Activated naive CD8-positive, alpha-beta T cell treated with anti-CD3 and anti-CD28 coated beads for 36 hours (primary cell): ENCODE data around the gene HACD4. TPM values are rescaled to one million over a fixed set of nuclear protein-coding genes. Genes with fewer than 3 reads are reported as not detected.

Experiments used
- DNase-seq: peaks from one replicate; pipeline ENCODE4 v3.0.0; 2021
- H3K27ac Mint-ChIP-seq: one replicate; pipeline ENCODE4 v1.8.0; 2022; ENCODE audit warnings: mild to moderate bottlenecking, moderate library complexity, mixed read lengths
- H3K27me3 Mint-ChIP-seq: one replicate; pipeline ENCODE4 v1.8.0; 2022; ENCODE audit warnings: mild to moderate bottlenecking, mixed read lengths
- H3K36me3 Mint-ChIP-seq: one replicate; pipeline ENCODE4 v1.8.0; 2021; ENCODE audit warnings: mild to moderate bottlenecking, mixed read lengths
- H3K4me1 Mint-ChIP-seq: one replicate; pipeline ENCODE4 v1.8.0; 2021; ENCODE audit warnings: mixed read lengths
- H3K4me3 Mint-ChIP-seq: one replicate; pipeline ENCODE4 v1.8.0; 2022; ENCODE audit warnings: mild to moderate bottlenecking, moderate library complexity, mixed read lengths
- H3K9me3 Mint-ChIP-seq: one replicate; pipeline ENCODE4 v1.8.0; 2022; ENCODE audit warnings: mixed read lengths
- total RNA-seq, 2 experiments: library from RNA; stranded (reverse); gene quantifications; one replicate each; pipeline ENCODE4 v1.2.3, GENCODE V29; 2021

Gene HACD4
- total RNA-seq, 2 experiments from 2014 or later = 5.2 to 5.3 TPM

DNA sequence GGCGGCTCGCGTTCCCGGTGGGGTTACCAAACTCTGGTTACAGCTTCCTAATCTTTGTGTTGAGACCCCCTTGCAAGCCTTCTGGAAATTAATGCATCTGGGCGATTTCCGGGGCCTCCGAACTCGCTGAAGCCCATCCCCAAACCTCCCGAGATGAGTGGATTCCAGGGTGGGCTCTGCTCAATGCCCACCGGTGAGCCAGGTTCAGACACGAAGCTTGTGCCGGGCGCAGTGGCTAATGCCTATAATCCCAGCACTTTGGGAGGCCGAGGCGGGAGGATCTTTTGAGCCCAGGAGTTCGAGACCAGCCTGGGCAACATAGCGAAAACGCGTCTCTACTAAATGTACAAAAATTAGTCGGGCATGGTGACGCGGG, 356 bp upstream of the HACD4 start:
- H3K4me1 Mint-ChIP-seq = peaks cover 22% of the 10 kb centered on the region
- H3K27ac Mint-ChIP-seq = peak overlapping the region; percentile 70
- no peaks in the 10 kb centered on the region for H3K9me3 Mint-ChIP-seq
- peak overlapping the region; percentile 67 for H3K4me3 Mint-ChIP-seq
- H3K27me3 Mint-ChIP-seq = no peaks in the 10 kb centered on the region
- peaks cover 12% of the 10 kb centered on the region for H3K36me3 Mint-ChIP-seq
- DNase-seq = no peak

DNA sequence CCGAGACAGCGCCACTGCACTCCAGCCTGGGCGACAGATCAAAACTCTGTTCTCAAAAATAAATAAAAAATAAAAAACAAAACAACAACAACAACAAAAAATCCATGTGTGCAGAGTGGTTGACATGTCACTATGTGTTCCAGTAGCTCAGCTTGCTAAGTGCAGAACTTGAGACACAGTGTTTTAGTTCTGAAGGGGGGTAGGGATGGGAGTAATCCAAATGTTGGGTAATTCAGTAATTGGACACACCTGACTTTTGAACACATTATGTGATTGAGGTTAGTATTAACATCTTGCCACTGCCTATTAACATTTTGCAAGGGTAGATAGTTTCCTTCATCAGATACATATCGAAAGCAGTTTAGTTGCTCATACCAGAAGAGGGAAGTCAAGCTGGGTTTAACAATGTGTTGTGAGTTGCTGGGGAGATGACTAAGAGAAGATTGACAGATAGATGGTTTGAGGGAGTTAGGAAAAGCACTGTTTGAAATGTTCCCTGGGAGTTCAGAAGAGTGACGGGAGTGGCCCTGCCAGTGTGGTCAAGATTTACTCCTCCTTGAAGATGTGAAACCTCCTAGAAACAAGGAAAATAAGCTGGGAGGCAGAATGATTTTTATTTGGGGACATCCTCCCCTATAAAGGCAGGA, 928 bp downstream of the HACD4 start:
- DNase-seq = peak; percentile 9
- Mint-ChIP-seq H3K36me3 (peaks cover 22% of the 10 kb centered on the region), H3K9me3 (no peaks in the 10 kb centered on the region), H3K4me3 (no peak overlapping the region), H3K27me3 (no peaks in the 10 kb centered on the region), H3K4me1 (peaks cover 25% of the 10 kb centered on the region), H3K27ac (no peak overlapping the region)

DNA sequence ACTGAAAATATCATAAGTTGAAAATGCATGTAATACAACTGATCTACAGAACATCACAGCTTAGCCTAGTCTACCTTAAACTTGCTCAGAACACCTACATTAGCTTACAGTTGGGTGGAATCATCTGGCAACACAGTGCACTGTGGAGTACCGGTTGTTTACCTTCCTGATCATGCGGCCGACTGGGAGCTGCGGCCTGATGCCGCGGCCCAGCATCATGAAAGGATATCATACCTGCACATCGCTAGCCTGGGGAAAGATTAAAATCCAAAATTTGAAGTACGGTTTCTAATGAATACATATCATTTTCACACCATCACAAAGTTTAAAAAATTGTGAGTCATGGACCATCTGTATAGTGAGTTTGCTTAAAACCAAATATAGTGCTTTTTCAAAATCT, 1.8 kb downstream of the HACD4 start:
- Mint-ChIP-seq H3K36me3 (peaks cover 22% of the 10 kb centered on the region), H3K9me3 (no peaks in the 10 kb centered on the region), H3K4me3 (no peak overlapping the region), H3K4me1 (peaks cover 23% of the 10 kb centered on the region), H3K27me3 (no peaks in the 10 kb centered on the region), H3K27ac (no peak overlapping the region)
- DNase-seq = no peak

DNA sequence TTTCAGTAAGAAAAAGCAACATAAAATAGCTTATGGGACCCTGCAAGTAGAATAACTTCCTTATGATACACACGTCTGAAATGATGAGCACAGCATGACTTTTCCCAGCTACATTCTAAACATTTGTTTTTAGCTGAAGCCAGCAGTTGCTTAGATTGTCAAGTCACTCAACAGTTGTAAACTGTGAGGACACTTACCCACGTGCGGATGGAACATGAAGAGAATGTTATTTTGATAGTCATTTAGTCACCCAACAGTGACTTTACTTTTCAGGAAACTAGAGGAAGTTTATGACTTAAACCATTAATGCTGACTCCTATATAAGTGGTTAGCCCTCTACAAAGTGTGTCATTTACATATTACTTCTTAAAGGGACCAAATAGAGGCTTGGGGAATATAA, 3.0 kb downstream of the HACD4 start:
- Mint-ChIP-seq H3K36me3 (peaks cover 27% of the 10 kb centered on the region), H3K27ac (no peak overlapping the region), H3K4me1 (peaks cover 25% of the 10 kb centered on the region), H3K27me3 (no peaks in the 10 kb centered on the region), H3K4me3 (no peak overlapping the region), H3K9me3 (no peaks in the 10 kb centered on the region)
- no peak for DNase-seq

DNA sequence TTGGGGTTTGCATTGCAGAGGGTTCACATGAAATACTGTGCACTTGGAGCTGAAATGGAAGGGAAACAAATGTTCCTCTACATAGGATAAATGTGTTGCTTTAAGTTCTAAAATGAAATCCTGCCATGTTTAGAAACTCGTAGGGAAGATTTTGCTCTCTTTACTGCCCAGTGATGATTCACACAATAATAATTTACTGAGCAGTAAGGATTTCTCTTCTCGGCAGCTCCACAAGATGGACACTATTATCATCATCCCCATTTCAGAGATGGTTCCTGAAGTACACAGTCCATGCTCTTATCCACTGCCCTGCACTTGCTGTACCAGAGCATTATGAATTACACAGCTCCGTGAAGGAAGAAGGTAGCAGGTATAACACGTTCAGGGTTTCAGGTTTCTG, 4.1 kb downstream of the HACD4 start:
- Mint-ChIP-seq H3K4me1 (peaks cover 16% of the 10 kb centered on the region), H3K4me3 (no peak overlapping the region), H3K36me3 (peaks cover 34% of the 10 kb centered on the region), H3K27ac (no peak overlapping the region), H3K9me3 (peaks cover 1% of the 10 kb centered on the region), H3K27me3 (no peaks in the 10 kb centered on the region)
- DNase-seq = no peak

DNA sequence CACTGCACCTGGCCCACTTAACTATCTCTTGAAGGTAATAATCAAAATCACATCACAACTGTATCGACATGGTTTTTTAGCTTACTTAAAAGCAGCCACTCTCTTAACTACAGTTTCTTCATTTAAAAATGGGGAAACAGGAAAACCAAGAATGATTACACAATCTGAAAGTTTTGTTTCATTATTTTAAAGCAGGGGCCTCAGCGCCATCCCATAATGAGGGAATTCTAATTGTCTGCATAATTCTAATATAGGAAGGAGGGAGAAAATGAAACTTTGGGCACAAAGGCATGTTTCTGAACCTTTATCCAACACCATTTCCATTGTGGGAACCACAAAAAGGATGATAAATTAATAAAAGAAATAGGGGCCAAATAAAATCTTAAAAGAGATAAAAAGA, 7.6 kb downstream of the HACD4 start:
- Mint-ChIP-seq H3K9me3 (peaks cover 7% of the 10 kb centered on the region), H3K27ac (no peak overlapping the region), H3K4me3 (no peak overlapping the region)

DNA sequence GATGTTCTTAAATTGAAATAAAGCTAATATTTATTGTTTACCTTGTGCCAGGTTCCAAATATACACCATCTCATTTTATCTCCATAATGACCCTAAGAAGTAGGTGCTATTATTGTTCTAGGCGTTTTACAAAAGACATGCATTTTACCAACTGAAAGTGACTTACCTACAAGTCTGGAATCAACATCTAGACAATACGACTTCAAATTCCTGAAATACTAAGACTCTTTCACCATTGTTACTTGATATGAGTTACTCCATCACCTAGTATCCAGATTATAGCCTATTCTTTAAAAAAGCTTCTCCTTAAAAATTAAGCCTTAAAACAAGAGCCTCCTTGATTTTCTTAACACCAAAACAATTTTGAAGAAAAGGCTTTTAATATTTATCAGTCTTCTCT, 13.3 kb downstream of the HACD4 start:
- peaks cover 54% of the 10 kb centered on the region for H3K36me3 Mint-ChIP-seq
- no peaks in the 10 kb centered on the region for H3K27me3 Mint-ChIP-seq
- H3K4me3 Mint-ChIP-seq = no peak overlapping the region
- H3K27ac Mint-ChIP-seq = no peak overlapping the region
- peaks cover 5% of the 10 kb centered on the region for H3K4me1 Mint-ChIP-seq
- peaks cover 7% of the 10 kb centered on the region for H3K9me3 Mint-ChIP-seq
- no peak for DNase-seq

More for the DNA sequence above, 7.6 kb downstream of the HACD4 start:
- DNase-seq = no peak
- H3K27me3 Mint-ChIP-seq = no peaks in the 10 kb centered on the region
- peaks cover 20% of the 10 kb centered on the region for H3K4me1 Mint-ChIP-seq
- H3K36me3 Mint-ChIP-seq = peaks cover 54% of the 10 kb centered on the region

DNA sequence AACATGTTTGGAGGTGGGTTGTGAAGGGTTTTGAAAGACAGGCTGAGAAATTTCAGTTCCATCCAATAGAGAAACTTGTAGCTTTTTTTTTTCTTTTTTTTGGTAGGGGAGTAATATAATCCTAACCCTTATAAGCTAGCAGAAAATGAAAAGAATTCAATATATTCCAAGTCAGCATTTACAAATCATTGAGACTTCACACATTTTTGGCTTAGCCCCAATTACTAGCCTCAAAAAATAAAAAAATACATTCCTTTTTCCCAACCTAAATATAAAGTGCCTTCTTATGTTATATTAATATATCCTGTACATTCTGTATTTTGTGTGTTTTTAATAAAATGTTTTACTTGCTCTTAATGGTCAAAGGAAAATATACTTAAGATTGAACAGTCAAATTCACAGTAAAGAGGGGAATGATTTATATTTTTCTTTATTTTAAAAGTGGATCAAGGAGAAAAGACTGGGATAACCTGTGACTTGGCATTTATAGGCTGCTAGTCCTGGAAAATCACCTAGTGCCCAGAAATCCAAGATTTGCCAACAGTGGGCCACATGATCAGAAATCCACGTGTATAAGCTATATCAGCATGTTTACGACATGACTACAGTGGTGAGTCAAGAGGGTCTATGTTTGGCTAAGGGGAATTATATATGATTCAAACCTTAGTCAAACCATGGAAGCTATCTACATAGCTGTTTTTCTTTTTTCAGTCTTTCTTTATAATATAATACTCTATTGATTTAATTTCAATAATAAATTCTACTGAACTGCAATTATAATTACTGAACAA, 14.5 kb downstream of the HACD4 start:
- H3K4me1 Mint-ChIP-seq = peaks cover 5% of the 10 kb centered on the region
- peaks cover 55% of the 10 kb centered on the region for H3K36me3 Mint-ChIP-seq
- H3K27ac Mint-ChIP-seq = no peak overlapping the region
- no peak overlapping the region for H3K4me3 Mint-ChIP-seq
- DNase-seq = no peak
- no peaks in the 10 kb centered on the region for H3K27me3 Mint-ChIP-seq
- H3K9me3 Mint-ChIP-seq = peaks cover 3% of the 10 kb centered on the region

DNA sequence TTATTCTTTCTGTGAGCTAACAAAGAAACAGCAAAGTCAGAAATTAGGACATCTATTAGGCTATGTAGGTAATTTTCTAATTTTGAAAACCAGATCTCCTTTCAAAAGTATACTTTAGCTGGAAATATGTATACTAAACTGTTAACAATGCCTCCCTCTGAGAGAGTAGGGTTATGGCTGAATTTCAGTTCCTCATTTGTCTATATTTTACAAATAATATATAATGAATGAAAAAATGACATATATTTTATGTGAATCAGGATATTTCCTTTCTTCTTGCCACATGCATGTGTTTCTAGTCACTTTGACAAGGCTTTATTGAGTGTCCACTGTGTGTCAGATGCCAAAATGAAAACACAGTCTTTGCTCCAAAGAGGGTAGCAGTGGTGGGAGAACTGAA, 15.4 kb downstream of the HACD4 start:
- no peaks in the 10 kb centered on the region for H3K9me3 Mint-ChIP-seq
- no peaks in the 10 kb centered on the region for H3K27me3 Mint-ChIP-seq
- no peak overlapping the region for H3K4me3 Mint-ChIP-seq
- H3K27ac Mint-ChIP-seq = no peak overlapping the region
- peaks cover 47% of the 10 kb centered on the region for H3K36me3 Mint-ChIP-seq
- no peak for DNase-seq
- H3K4me1 Mint-ChIP-seq = peaks cover 2% of the 10 kb centered on the region

DNA sequence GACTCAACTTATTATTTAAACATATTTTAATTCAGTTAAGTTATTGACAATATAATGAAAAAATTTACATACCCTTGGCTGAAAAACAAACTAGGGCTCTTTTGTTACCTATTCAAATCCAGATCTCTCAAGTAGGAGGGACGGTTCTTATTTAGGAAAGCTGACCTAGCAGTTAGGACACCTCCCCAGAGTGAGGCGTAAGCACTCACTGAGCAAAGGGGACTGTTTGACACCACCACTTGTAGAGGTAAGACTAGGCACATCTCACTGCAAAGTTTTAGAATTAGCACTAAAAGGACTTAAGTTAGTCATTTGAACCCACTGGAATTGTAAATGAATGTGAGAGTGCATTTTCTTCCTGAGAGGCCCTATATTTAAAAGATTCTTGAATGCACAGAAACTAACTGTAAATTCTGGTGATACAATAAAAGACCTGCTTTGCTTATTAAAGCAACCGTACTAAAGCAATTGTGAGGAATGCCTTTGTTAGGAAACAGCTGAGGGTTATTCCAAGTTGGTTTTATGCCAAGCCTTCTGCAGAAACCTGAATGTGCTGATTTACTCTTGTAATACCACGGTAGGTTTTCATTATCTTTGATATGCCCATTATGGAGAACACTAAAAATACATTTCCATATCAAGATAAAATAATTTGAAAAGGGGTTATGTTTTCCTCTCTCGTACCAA, 16.2 kb downstream of the HACD4 start:
- DNase-seq = no peak
- no peaks in the 10 kb centered on the region for H3K27me3 Mint-ChIP-seq
- H3K9me3 Mint-ChIP-seq = no peaks in the 10 kb centered on the region
- no peak overlapping the region for H3K4me3 Mint-ChIP-seq
- H3K4me1 Mint-ChIP-seq = no peaks in the 10 kb centered on the region
- peaks cover 47% of the 10 kb centered on the region for H3K36me3 Mint-ChIP-seq
- H3K27ac Mint-ChIP-seq = no peak overlapping the region

DNA sequence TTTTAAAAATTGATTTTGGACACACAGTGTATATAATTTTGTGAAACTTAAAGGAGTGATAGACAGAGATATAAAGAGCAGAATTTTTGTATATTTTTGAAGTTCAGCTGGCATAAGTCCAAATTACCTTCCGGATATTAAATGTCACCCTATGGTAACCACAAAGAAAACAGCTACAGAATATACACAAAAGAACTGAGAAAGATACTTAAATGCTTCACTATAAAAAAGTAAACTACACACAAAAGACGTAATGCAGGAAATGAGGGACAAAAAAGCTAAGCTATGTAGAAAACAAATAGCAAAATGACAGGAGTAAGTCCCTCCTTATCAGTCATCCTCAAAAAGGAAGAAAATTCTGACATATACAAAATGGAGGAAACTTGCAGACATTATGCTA, 29.4 kb downstream of the HACD4 start:
- Mint-ChIP-seq H3K9me3 (peaks cover 19% of the 10 kb centered on the region), H3K36me3 (peaks cover 58% of the 10 kb centered on the region), H3K4me1 (peaks cover 25% of the 10 kb centered on the region), H3K27me3 (no peaks in the 10 kb centered on the region), H3K4me3 (no peak overlapping the region), H3K27ac (peak overlapping the region; percentile 66)
- DNase-seq = no peak

DNA sequence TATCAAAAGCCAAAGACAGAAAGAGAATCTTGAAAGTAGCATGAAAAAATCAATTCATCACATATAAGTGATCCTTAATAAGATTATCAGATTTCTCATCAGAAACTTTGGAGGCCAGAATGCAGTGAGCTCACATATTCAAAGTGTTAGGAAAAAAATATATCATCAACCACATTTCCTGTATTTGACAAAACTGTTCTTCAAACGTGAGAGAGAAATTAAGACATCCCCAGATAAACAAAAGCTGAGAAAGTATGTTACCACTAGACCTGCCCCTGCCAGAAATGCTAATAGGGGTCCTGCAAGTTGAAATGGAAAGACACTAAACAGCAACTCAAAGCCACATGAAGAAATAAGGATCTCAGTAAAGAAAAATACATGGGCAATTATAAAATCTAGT, 29.9 kb downstream of the HACD4 start:
- H3K27ac Mint-ChIP-seq = peak overlapping the region; percentile 66
- no peaks in the 10 kb centered on the region for H3K27me3 Mint-ChIP-seq
- H3K36me3 Mint-ChIP-seq = peaks cover 55% of the 10 kb centered on the region
- no peak for DNase-seq
- H3K4me3 Mint-ChIP-seq = peak overlapping the region; percentile 3
- H3K9me3 Mint-ChIP-seq = peaks cover 19% of the 10 kb centered on the region
- H3K4me1 Mint-ChIP-seq = peaks cover 28% of the 10 kb centered on the region

DNA sequence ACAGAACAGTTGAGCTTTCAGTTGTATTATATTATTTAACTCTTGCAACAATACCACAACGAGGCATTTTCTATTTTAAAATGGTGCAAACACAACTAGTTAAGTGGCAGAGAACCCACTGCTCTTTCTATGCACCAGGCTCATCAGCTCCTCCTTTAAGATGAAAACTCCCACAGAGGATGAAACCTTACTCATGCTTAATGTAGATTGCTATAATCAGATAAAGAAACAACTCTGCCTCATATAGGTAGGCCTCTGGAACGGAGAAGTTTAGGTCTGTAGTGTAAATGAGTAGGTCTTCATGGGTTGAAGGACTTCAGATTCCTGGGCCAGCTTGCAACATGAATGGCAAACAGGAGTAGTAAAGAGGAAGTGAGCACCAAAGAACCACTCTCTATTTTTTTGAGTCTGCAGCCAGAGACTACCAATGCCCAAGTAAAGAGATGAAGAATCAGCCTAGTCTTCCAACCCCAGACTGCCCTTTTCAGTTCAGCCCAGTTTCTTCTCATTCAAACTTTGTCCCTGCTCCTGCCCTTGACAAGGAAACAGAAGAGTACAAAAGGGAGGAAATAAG, 33.9 kb downstream of the HACD4 start:
- DNase-seq = no peak
- H3K4me3 Mint-ChIP-seq = no peak overlapping the region
- peaks cover 19% of the 10 kb centered on the region for H3K9me3 Mint-ChIP-seq
- peaks cover 28% of the 10 kb centered on the region for H3K4me1 Mint-ChIP-seq
- H3K27me3 Mint-ChIP-seq = no peaks in the 10 kb centered on the region
- peak overlapping the region; percentile 49 for H3K27ac Mint-ChIP-seq
- H3K36me3 Mint-ChIP-seq = peaks cover 62% of the 10 kb centered on the region

DNA sequence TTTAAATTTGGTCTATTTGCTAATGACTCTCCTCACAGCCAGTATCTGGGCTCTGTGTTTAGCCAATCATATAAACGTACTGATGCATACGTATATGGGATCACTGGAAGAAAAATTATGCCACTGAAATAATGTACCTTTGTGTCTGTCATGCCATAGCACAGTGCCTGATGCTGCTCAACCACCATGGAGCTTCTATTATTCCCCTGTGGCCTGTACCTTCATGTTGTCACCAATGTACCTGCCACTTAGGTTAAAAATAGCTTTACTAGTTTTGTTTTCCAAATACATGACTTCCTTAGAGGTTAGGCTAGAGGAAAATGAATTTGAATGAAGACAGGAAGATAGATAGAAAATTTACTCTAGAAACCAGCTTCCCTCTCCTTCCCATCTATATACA, 34.6 kb downstream of the HACD4 start:
- peaks cover 13% of the 10 kb centered on the region for H3K9me3 Mint-ChIP-seq
- no peak overlapping the region for H3K27ac Mint-ChIP-seq
- peaks cover 21% of the 10 kb centered on the region for H3K4me1 Mint-ChIP-seq
- peaks cover 56% of the 10 kb centered on the region for H3K36me3 Mint-ChIP-seq
- no peak overlapping the region for H3K4me3 Mint-ChIP-seq
- DNase-seq = no peak
- H3K27me3 Mint-ChIP-seq = no peaks in the 10 kb centered on the region

DNA sequence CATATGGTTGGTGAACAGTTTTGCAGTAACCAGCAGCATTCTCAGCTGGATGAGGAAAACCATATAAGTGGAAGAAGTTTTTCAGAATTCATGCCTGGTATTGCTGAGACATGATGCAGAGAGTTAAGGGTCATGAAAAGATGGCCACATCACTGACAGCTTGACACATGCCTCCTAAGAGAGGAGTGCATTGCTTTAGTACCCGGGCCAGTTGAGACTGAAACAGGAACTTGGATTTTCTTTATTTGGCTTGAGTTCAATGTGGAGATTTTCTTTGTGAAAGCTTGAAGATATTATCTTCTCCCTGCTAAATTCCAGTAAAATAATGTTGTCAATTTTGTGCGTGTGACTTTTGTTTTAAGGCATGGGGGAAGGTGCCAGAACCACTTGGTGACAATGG, 35.8 kb downstream of the HACD4 start:
- peaks cover 49% of the 10 kb centered on the region for H3K36me3 Mint-ChIP-seq
- peaks cover 10% of the 10 kb centered on the region for H3K4me1 Mint-ChIP-seq
- no peaks in the 10 kb centered on the region for H3K27me3 Mint-ChIP-seq
- DNase-seq = no peak
- peaks cover 3% of the 10 kb centered on the region for H3K9me3 Mint-ChIP-seq
- no peak overlapping the region for H3K4me3 Mint-ChIP-seq
- no peak overlapping the region for H3K27ac Mint-ChIP-seq
